GM12864 (cell line): Measurements from ENCODE around the gene TRABD2B.

Experiments
- DNase-seq: peaks from one replicate; pipeline ENCODE4 v3.0.0-alpha.2; 2011; ENCODE audit warnings: low read depth
- H3K4me3 ChIP-seq: 2 replicates; pipeline ENCODE4 v1.5.1; 2011; ENCODE audit warnings: mild to moderate bottlenecking, low read depth, low read length, control low read depth
- TF ChIP-seq, protein P1 (sequence below): IDR thresholded peaks from 2 replicates; pipeline ENCODE4 v1.5.1; 2011; ENCODE audit warnings: low read depth, mild to moderate bottlenecking, moderate library complexity, low read length, control low read depth, inconsistent platforms; ENCODE audit errors: missing control alignments

The TRABD2B gene

DNA sequence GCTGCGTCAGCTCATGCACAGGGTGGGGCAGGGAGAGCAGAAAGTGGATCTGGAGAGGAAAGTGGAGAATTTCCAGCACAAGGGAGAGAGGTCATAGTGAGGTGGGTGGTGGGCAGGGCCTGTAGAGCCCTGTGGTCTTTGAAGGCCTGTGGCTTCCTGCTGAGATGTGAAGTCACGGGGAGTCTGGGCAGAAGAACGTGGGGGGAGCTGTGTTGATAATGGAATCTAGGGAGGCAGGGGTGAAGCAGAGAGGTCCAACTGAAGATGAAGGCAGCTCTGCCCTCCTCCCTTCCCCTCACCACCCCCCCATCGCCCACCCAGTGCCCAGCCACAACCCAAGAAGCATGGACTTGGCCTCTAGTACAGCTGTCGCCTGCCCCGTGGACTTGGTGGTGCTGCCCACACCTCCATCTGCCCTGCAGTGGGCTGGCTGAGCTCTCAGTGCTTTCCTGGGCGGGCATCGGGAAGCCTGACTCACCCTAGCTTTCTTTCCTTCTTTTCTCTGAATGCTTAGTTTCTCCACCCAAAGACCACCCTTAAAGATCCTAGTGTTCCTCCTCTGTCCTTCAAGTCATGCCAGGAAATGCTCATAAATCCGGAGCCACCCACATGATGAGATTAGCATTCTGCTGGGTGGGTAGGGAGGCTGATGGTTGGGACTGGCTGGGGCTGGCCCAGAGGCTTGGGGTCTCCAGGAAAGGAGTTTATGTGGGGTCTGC, 186.1 kb downstream of the TRABD2B start:
- TF ChIP-seq, protein P1, sequence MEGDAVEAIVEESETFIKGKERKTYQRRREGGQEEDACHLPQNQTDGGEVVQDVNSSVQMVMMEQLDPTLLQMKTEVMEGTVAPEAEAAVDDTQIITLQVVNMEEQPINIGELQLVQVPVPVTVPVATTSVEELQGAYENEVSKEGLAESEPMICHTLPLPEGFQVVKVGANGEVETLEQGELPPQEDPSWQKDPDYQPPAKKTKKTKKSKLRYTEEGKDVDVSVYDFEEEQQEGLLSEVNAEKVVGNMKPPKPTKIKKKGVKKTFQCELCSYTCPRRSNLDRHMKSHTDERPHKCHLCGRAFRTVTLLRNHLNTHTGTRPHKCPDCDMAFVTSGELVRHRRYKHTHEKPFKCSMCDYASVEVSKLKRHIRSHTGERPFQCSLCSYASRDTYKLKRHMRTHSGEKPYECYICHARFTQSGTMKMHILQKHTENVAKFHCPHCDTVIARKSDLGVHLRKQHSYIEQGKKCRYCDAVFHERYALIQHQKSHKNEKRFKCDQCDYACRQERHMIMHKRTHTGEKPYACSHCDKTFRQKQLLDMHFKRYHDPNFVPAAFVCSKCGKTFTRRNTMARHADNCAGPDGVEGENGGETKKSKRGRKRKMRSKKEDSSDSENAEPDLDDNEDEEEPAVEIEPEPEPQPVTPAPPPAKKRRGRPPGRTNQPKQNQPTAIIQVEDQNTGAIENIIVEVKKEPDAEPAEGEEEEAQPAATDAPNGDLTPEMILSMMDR: no peak
- H3K4me3 ChIP-seq: no peak overlapping the region
- DNase-seq: no peak

DNA sequence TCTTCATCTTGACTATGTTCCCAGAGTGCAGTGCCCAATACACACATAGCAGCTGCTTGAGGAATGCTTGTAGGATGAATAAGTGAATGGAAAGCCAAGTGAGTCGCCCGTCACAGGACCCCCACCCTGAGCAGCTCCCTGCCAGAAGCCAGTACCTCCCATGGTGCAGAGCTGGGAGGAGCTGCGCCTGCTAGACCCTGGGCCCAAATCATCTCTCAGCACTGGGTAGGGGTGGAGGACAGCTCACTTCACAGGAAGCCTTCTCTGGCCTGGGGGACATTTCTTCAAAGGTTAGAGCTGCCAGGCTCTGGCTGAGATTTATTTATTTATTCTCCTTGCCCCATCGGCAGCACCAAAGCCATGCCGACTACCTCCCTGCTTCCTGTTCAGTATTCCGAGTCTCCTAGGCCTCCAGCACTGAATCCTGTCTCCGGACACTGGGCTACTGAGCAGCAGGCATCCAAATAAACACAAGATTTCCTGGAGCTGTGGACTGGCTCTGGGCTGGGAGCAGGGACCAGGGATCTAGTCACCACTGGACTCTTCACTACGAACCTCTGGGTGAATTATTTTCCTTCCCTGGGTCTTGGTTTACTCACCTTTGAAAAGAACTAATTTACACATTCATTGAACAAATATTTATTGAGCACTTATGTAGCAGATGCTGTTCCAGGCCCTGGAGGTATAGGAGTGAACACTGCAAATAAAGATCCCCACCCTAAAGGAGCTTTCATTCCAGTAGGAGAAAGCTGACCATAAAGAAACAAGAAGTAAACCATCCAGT, 187.7 kb downstream of the TRABD2B start:
- DNase-seq: no peak
- TF ChIP-seq, protein P1: no peak
- no peak overlapping the region for H3K4me3 ChIP-seq

DNA sequence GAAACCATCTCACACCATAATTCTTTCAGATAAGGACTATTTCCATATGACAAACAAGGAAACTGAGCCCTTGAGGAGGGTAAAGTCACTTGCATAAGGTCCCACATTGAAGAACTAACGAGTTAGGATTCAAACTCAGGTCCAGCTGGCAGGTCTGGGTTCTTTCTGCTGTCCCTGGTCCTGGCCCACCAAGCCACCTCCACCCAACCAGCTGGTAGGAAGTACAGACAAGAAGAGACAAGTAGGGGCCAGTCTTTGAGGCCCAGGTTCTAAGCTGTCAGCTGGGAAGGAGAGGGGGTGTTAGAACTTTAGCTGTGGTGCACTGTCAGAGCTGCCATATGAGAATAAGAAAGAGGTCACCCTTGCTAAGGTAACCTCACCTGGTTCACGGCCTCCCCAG, 188.6 kb downstream of the TRABD2B start:
- TF ChIP-seq, protein P1: no peak
- DNase-seq: no peak
- H3K4me3 ChIP-seq: no peak overlapping the region

DNA sequence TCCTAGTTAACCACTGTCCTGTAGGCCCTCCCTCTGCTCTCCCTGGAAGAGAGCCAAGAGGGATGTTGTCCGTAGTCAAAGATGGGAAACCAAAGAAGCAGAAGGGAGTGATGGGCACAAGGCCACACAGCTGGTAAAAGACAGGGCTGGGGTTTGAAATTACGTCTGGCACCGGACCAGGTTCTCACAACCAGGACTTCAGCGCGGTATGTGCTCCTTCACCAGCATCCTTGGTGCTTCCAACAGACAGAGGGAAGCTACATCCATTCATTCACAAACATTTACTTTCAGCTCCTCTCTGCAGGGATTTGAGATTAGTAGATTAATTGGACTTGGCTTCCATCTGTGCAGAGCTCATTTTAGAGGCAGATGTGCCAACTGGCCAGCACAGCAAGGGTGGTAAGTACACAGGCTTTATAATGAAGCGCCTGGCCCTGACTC, 191.2 kb downstream of the TRABD2B start:
- TF ChIP-seq, protein P1: no peak
- no peak for DNase-seq
- H3K4me3 ChIP-seq: no peak overlapping the region

DNA sequence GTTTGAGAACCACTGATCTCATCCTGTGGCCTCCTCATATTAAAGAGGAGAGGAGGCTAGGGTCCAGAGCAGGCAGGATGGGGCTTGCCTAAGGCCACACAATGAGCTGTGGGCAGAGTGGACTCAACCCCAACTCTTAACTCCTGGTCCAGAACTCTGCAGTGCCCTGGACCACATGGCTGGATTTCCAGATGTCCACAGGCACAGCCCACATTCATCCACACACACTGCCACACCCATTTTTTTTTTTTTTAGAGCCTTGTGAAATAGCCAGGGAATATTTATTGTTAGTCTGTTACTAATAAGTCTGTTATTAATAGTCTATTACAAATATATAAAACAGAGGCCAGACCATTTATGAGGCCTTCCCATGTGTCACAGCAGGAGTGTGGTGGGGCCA, 192.2 kb downstream of the TRABD2B start:
- no peak for DNase-seq
- TF ChIP-seq, protein P1: no peak
- no peak overlapping the region for H3K4me3 ChIP-seq

DNA sequence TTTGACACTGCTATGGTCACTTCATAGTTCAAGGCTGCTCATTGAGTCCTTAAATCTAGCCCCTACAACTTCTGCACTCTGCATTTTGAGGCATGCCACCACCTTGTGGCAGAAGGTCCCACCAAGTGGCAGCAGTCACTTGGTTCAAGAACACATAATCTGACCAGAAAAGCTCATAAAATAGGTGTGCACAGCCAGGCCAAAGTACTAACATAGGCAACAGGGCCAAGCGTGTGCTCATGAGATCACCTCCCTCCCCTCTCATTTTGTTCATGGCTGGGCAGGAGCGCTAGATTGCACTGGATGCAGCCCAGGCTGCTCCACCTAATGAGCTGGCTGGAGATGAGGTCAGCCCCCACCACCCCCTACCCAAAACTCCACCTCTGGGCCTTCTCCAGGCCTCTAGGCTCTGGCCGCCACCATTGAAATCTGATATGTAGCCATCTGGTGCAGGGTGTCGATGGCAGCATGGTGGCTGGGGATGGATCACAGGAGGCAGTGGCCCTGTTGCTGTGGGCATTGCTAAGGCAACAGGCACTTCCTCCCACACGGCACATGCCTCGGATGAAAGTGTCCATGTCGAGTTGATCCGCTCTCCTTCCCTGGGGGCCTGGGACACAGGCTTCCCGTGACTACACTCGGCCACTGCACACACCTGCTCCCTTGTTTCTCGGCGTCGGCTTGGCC, 193.2 kb downstream of the TRABD2B start:
- no peak overlapping the region for H3K4me3 ChIP-seq
- no peak for DNase-seq
- TF ChIP-seq, protein P1: no peak
